NCI-H2227 (cell line): Measurements from ENCODE around the gene EFCAB8.
"Not testable (repeated sequence)": the region's sequence is repeated elsewhere in the genome, so short reads cannot be mapped to it uniquely, and the experiment has no call there.

Experiments used
- DNase-seq: peaks from one replicate; lab custom pipeline; 2025; ENCODE audit not compliant: unreplicated experiment; lab: John Stamatoyannopoulos, UW

The EFCAB8 gene

DNA sequence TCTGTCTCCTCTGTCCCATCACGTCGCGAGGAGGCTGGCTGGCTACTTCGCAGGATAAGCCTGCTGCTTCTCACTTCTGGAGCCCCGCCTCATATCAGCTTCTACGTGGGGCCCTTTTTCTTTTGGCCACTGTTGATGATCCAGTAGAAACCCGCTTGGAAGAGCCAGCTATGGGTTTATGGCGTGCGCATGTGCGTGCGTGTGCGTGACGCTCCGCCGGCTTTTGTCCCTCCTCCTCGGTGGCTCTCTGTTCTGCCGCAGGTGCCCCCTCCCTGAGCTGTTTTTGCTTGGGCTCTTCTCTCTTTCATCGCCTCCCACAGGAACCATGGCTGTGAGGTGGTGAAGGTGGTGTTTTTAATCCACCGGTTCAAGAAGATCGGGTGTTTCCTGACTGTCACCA lies 26.5 kb downstream of the EFCAB8 start:
- DNase-seq = no peak

DNA sequence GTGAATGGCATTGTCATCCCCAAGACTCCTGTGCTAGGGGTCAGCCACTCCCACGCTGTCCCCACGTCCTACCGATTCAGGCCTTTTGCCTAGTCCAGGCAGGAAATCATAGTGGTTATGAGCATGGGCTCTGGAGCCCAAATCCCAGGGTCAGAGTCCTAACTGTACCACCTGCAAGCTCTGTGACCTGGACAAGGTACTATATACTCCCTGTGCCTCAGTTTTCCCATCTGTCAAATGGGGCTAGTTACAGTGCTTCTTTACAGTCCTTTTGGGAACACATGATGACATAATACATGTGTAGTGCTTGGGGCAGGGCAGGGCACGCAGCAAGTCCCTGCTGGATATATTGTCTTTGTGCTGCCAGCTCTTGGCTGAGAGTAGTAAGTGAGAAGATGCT lies 27.2 kb downstream of the EFCAB8 start:
- no peak for DNase-seq

DNA sequence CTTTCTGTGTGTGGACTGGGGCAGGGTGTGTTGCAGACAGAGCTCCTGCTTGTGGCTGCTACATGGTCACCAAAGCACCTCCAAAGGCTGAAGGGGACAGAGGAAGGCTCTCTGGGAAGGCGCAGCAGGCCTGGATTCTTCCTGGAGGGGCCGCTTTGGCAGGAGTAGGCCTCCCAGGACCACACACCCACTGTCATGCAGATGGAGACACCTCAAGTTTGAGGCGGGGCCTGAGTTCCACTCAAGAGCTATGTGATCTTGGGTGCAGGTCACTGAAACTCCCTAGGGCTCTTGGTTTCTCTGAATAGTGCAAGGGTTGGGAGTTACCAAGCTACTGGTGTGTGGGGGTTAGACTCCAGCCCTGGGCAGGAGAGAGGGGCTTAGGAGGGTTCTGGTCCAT lies 27.9 kb downstream of the EFCAB8 start:
- DNase-seq = no peak

DNA sequence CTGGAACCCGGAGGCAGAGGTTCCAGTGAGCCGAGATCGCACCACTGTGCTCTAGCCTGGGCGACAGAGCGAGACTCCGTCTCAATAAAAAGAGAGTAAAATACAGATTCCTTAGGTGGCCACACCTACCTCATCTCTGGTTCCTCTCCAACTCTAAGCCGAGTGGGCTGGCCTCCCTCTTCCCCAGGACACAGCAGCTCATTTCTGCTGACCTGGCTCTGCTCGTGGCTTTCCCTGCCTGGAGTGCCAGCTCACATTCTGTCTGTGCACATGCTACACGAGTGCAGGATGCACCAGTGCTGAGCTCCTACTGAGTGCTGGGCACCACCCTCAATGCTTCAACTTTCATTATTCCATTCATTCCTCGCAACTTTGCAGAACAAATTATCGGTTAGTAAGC lies 28.8 kb downstream of the EFCAB8 start:
- no peak for DNase-seq

DNA sequence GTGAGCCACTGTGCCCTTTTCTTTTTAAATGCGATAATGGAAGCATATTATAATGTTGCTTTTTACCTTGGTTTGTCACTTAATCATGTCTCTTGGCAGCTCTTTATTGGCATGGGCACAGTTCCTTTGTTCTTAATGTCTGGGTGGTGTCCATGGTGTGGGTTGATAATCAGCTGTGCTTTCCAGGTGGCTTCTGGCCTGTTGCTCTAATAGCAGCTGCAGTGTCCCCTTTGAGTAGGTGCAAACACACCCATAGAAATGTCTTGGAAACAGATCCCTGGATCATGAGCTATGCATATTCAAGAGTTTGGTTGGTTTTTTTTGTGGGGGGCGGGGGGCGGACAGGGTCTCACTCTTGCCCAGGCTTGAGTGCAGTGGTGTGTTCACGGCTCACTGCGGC lies 29.9 kb downstream of the EFCAB8 start:
- DNase-seq = no peak

DNA sequence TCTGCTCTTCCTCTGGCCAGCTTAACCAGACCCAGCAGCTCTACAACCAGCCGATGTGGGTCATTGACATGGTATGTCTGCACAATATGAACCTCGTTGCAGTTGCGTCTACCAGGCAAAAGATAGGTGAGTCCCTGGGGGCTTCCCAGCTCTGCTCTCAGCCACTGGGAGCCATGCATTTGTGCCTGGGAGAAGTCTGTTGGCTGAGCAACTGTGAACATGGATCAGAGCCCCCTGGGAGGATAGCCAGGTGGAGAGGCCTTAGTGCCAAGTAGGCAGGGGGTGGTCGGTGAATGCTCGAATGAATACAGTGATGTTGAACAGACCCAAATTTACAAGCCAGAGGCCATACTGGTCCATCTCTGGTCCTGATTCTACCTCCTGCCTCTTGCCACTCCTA lies 30.6 kb downstream of the EFCAB8 start:
- no peak for DNase-seq

DNA sequence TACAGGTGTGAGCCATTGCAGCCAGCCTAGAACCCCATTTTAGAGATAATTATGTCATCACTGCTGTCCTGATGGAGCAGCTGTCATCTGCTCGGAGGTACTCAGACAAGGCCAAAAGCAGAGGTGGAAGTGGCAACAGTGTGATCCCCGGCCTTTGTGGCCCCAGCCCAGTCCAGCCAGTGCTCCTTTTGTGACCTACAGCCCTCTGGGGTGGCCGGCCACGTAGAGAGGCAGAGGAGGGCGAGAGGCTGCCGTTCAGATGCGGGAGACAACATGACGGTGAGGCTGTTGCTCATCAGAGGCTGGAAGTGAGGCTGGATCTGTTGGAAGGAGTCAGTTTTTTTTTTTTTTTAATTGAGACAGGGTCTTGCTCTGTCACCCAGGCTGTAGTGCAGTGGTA lies 32.8 kb downstream of the EFCAB8 start:
- DNase-seq = no peak

DNA sequence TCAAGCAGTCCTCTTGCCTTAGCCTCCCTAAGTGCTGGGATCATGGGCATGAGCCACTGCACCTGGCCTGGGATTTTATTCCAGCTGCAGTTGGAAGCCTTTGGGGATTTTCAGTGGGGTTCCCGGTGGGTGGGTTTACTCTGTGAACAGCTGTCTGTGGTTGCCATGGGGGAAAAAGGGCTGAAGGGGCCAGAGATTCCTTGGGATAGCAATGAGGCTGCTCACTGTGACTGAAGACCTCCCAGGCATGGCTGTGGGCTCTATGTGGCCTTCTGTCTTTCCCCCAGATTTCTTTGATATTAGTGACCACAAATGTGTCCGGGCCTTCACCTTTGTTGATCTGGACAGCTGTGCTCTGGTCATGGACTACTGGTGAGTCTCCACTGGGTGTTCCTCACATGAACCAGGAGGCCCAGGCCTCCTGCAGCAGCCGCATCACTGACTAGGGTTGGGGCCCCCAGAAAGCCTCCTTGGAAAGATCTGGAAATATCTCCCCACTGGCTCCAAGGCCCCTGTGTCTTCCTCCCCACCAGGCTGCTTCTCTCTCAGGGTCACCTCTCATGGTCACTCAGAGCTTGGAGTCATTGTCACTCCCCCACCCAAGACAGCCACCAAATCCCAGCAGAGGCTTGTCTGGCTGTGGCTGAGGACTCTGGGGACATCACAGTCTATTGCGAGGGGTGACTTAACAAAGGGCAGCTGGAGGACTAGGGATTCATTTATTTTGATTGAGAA lies 33.4 kb downstream of the EFCAB8 start:
- no peak for DNase-seq

DNA sequence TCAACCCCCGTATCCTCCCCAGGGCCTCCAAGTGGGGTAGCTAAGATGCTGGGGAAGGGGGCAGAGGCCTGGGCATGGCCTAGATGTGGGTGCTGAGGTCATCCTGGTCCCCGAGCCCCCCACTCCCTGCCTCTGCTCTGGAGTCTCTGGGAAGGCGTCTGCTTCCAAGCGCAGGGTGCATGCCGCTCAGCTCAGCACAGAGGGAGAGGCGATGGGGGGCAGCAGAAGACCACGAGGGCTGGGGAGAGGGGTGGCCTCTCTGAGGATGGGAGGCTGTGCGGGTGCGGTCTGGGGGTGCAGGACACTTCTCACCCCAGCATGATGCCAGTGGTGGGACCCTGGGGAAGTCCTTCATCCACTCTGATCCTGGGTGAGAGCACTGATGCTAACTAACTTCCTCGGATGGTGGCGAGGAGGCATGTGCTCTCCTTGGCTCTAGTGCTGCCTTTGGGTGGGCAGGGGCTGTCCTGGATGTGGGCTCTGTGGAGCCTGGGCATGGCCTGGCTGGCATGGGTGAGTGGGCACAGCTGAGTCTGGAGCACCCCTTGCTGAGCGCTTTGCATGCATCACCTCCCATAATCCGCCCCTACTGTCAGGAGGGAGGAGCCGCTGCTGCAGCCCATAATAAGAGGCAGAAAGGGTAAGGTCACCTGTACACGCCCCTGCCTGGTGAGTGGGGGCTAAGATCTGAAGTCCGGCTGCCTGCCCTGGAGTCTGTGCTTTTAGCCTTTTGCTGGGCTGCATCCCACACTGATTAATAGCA lies 34.7 kb downstream of the EFCAB8 start:
- DNase-seq = peak; percentile 47

DNA sequence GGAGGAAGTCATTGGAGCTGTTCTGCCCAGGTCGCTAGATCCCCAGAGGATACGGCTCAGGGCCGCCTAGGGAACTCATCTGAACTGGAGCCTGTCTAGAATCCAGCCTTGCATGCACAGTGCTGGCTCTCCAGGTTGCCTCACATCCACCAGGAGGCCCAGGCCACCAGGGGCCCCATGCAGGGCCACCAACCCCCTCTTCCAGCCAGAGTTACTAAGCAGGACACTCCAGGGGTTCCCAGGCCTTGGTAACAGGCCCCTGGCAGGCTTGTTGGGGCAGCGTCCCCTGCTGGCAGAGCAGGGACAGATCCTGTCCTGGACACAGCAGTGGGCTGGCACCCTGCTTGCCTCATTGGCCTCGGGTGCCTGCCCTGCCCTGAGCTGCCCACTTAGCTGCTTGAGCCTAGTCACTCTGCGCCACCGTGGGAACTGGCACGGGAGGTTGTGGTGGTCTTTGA lies 35.3 kb downstream of the EFCAB8 start:
- peak; percentile 47 for DNase-seq

DNA sequence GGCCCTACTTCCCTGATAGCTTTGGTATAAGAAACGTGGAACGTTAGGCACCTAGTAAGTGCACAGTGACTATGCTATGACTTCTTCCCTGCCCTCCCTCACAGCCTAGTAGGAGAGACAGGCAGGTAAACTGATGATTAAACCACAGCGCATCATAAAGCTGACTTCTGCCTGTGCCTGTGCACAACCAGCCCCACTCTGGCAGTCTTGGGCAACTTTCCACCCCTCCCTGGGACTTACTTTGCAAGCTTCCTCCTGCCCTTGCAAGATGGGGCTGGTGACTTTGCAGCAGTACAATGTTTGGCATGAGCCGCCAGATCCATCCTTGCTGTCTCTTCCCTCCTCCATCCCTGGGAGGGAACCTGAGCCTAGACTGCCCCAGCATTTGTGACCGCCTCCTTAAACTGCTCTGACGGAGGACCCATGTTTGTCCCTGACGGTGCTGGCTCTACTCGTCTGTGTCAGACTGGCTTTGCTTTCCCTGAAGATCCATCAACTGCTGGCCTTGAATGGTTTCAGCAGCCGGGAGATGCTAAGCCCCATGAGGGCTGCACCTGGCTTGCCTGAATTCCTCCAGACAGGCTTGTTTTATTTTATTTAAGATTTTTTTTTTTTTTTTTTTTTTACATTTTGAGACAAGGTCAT lies 36.1 kb downstream of the EFCAB8 start:
- DNase-seq = no peak

DNA sequence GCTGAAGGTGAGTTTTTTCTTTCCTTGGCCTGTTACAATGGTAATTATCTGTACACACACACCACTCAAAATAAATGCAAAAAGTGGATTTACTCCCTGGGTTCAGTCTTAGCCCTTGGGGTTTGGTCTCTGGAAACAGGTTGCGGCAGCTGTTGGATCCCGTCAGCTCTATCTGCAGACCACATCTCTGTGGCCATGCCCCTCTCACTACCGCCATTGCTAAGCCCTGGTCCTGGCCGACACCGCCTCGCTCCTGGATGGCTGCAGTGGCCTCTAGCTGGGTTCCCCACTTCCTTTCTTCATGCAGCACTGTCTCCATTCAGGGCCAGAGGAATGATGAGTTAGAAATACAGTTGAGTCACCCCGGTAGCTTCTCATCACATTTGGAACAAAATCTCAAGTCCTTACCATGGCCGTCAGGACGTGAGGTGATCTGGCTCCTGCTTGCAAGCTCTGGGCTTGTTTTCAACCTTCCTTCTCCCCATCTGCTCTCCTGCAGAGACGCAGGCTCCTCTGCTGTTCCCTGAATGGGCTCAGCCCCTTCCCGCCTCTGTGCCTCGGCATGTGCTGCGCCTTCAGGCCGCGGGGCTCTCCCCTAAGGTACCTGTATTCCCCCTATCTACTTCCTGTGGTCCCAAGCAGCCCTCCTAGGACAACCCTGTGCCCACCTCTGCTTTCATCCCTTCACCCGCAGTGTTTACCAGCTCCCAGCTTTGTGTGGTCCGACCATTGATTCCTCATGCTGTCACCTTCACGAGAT lies 38.0 kb downstream of the EFCAB8 start:
- no peak for DNase-seq

DNA sequence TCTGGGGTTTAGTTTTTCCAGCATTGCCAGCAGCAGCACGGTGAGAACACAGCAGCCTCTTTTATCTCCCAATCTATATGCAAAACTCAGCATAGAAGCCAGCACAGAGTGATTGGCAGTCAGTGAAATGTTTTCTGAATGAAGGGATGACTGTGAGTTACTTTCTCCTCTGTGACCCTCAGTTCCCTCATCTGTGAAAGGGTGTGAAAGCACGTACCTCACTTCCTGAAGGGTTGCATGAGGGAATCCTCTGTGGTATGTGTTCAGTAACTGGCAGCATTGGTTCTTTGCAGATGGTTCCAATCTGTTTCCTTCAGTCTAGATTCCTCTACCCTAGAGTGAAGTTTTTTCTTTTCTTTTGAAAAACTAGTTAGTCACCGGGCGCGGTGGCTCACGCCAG lies 40.0 kb downstream of the EFCAB8 start:
- DNase-seq = no peak

DNA sequence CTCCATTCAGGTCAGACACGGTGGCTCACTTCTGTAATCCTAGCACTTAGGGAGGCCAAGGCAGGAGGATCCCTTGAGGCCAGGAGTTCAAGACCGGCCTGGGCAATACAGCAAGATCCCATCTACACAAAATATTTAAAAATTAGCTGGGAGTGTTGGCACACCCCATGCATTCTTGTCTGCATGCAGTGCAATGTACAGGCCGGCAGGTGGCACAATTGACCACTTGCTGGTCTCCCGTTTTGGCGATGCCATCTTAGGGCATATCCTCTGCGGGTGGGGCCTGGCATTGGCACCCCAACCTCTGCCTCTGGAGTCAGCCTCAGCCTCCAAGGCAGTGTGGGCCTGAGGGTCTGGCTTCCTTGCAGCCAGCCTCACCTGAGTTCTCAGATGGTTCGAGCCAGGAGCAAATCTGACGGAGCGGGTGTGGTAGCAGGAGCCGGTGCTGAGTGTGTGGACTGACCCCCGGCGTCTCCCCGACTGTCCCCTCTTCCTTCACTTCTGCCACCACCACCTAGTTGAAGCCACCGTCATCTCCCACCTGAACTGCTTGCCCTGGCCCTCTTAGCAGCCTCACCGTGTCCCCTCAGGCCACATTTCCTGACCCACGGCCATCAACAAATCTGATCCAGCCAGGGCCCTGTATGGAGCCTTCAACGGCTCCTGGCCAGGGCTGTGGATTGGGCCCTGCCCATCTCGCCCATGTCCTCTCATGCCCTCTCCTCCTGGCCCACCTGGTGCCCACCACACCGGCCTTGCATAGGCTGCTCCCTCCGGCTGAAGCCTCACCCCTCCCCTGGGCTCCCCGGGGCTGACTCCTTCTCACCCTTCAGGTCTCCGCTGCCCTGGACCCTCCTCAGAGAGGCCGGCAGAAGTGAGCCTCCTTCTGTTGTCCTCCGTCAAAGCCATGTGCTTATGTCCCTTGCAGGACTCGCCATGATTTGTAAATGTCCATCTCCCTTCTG lies 44.0 kb downstream of the EFCAB8 start:
- DNase-seq = peak; percentile 76

DNA sequence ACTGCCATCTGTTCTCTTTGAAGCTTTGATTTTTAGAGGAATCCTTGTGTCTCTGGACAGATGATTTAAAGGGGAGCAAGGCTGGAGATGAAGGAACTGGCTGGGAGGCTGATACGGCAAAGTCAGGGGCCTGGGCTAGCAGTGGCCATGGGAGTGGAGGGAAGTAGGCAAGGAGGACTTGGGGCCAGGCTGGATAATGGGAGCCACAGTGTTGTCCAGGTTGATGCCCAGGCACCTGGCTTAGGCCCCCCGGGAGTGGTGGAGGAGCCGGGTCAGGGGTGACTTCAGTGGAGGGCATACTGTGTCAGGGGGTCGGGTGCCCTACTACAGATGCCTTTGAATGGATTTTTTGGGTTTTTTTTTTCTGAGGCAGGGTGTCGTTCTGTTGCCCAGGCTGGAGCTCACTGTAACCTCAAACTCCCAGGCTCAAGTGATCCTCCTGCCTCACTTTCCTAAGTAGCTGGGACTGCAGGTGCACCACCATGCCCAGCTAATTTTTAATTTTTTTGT lies 45.0 kb downstream of the EFCAB8 start:
- no peak for DNase-seq

DNA sequence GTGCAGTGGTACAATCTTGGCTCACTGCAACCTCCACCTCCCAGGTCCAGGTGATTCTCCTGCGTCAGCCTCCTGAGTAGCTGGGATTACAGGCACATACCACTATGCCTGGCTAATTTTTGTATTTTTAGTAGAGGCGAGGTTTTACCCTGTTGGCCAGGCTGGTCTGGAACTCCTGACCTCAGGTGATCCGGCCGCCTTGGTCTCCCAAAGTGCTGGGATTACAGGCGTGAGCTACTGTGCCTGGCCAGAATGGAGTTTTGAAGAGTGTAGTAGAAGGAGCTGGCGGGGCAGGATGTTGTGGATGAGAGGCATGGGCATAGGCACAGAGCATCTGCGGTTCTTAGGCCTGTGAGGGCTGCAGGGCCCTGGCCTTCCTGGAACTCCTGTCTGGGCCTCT lies 46.0 kb downstream of the EFCAB8 start:
- DNase-seq = not testable (repeated sequence)

DNA sequence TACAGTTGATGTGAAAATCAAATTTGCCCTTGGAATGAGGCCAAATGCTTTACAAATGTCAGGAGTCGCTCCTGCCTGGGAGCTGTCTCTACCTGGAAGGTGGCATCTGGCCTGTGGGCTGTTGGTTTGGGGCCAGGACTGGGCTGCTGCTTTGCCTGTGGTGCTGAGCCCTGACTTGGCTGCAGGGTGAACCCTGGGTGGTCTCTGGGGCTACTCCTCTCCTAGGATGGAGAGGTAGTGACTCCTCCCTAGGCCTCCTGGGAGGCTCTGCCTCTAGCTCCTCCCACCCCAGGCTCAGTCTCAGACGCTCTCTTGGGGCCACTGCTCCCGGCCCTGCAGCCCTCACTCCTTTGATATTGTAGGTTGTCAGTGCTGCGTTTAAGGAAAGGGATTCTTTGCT lies 47.5 kb downstream of the EFCAB8 start:
- DNase-seq = no peak

DNA sequence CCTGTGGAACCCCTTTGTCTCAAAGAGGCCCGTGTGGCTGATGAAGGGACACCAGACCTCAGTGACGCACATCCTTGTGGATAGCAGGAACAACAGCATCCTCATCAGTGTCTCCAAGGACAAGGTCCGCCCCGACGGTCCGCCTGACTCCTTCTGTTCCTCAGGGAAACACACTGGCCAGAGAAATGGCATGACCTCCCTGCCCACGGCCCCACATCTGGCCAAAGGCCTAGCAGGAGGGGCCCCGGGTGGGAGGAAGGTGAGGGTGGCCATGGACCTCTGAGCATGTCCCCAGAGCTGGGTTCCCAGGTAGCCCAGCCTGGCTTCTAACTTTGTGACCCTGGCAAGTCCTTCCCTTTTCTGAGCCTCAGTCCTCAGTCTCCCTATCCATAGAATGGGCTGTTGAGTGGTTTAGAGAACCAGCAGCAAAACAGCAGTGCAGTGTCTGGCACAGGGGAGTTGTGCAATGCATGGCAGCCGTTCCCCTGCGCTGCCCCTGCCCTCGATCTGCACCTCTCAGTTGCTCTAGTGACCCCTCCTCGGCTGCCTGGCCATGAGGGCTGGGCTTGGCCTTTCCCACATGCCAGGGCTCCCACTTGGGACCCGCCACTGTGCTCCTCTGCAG lies 48.3 kb downstream of the EFCAB8 start:
- no peak for DNase-seq

DNA sequence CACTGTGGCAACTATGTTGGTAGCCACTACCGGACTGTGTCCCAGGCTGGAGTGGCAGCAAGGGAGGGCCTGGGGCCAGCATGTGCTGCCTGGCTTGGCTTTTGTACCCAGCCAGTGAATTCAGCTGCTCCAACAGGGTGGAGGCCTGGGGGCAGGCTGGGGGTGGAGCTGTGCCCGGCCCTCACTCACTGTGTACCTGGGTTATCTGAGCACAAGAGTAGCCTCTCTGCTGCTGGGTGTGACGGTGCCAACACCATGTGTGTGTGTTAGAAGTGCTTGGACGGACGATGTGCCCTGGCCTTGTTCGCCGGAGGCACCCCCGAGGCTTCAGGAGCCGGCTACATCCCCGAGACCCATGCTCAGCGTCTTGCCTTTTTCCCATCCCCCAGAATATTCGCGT lies 49.2 kb downstream of the EFCAB8 start:
- no peak for DNase-seq
